ENCODE data around the gene MPIG6B. TPM values are rescaled to one million over a fixed set of nuclear protein-coding genes. Genes with fewer than 3 reads are reported as not detected.

The MPIG6B gene
- total RNA-seq, 1 experiment from 2014 or later = not detected

GRCh38 chr6:31676322-31676903, 46.8 kb upstream of the MPIG6B start:
- Mint-ChIP-seq H3K27me3 (ENCODE audit: low read depth) (peaks cover 12% of the 10 kb centered on the region), H3K4me3 (no peak overlapping the region), H3K9me3 (no peaks in the 10 kb centered on the region; a peak in 1 of 5 replicates), H3K36me3 (ENCODE audit: insufficient read depth in 1 of 3, low read depth in 3 of 3) (peaks cover 13 to 24% (median 21%) of the 10 kb centered on the region in 3 experiments; a peak in 6 of 7 replicates), H3K4me1 (peaks cover 9 to 14% of the 10 kb centered on the region in 2 experiments), H3K27ac (peak overlapping the region in 1 of 3 experiments; percentile 27; a peak in 1 of 7 replicates)
- no peak overlapping the region for H2BK20ac ChIP-seq (ENCODE audit: low read depth, low read length, poor library complexity, severe bottlenecking)
- H2AK5ac ChIP-seq (ENCODE audit: insufficient read length, low read length) = no peak overlapping the region
- DNase-seq = no peak
- H4K5ac ChIP-seq (ENCODE audit: insufficient read length, low read depth, low read length) = no peak overlapping the region
- no peak overlapping the region for H3K27ac ChIP-seq (ENCODE audit: insufficient read length, low read depth, low read length)
- H3K27me3 ChIP-seq (ENCODE audit: insufficient read depth, low read length) = no peaks in the 10 kb centered on the region; the same call in 1 of the 2 replicates
- H3K23me2 ChIP-seq (ENCODE audit: insufficient read length, low read depth, low read length, poor library complexity, severe bottlenecking) = peaks cover 6% of the 10 kb centered on the region
- H2AFZ ChIP-seq (ENCODE audit: low read length) = no peak overlapping the region
- H3K18ac ChIP-seq (ENCODE audit: insufficient read length, low read depth, low read length) = no peak overlapping the region
- no peak overlapping the region for H3K9ac ChIP-seq (ENCODE audit: extremely low read depth, insufficient read length, low read length)
- no peak overlapping the region for H3K4me2 ChIP-seq (ENCODE audit: insufficient read depth, insufficient read length, low read length)
- H3K9me3 ChIP-seq (ENCODE audit: control insufficient read depth, low read depth, low read length) = no peaks in the 10 kb centered on the region
- no peak overlapping the region for H3K14ac ChIP-seq (ENCODE audit: insufficient read depth, low read length)
- no peaks in the 10 kb centered on the region for H3K79me2 ChIP-seq (ENCODE audit: insufficient read depth, low read length)
- H3K23ac ChIP-seq (ENCODE audit: insufficient read length, low read depth, low read length) = no peak overlapping the region
- no peak overlapping the region for H4K8ac ChIP-seq (replicated peaks; ENCODE audit: insufficient read length, low read depth, low read length)
- no peaks in the 10 kb centered on the region for H3K4me1 ChIP-seq (ENCODE audit: insufficient read depth, low read length)
- no peak for TF ChIP-seq CTCF (conservative IDR thresholded peaks at IDR 0.05)
- no peak overlapping the region for H3K4ac ChIP-seq (ENCODE audit: low read depth, low read length)
- H2BK120ac ChIP-seq (ENCODE audit: low read depth, low read length, poor library complexity, severe bottlenecking) = no peak overlapping the region
- H2BK15ac ChIP-seq (ENCODE audit: low read depth, low read length) = no peak overlapping the region
- no peak overlapping the region for H2BK5ac ChIP-seq (ENCODE audit: insufficient read length, low read length)
- no peak overlapping the region for H4K91ac ChIP-seq (ENCODE audit: insufficient read length, low read depth, low read length)
- H2BK12ac ChIP-seq (ENCODE audit: insufficient read length, low read depth, low read length) = no peak overlapping the region
- H3K79me1 ChIP-seq (ENCODE audit: insufficient read depth, low read depth, low read length, poor library complexity, severe bottlenecking) = no peaks in the 10 kb centered on the region
- no peak overlapping the region for H3K56ac ChIP-seq (ENCODE audit: insufficient read length, low read depth, low read length)
- no peak overlapping the region for H3T11ph ChIP-seq (ENCODE audit: low read length)
- WGBS (ENCODE audit: extremely low coverage, insufficient read length, low lambda C conversion rate) = no CpG with 5 or more reads among the region's 4 CpGs
- H4K20me1 ChIP-seq (ENCODE audit: control insufficient read depth, insufficient read depth, insufficient read length) = no peaks in the 10 kb centered on the region
